K562 treated with DMSO at 1 percent for 48 hours (cell line): Measurements from ENCODE around the gene TCF15. TPM values are rescaled to one million over a fixed set of nuclear protein-coding genes. Genes with fewer than 3 reads are reported as not detected.

Experiments used
- total RNA-seq: library from RNA; unstranded; fragments of 300-600 nt; gene quantifications from 2 replicates; pipeline ENCODE4 v1.2.3, GENCODE V29; 2022; ENCODE audit warnings: low replicate concordance; ENCODE audit errors: extremely low read depth

The TCF15 gene, protein sequence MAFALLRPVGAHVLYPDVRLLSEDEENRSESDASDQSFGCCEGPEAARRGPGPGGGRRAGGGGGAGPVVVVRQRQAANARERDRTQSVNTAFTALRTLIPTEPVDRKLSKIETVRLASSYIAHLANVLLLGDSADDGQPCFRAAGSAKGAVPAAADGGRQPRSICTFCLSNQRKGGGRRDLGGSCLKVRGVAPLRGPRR
- not detected in 2 replicates for total RNA-seq

GRCh38 chr20:610130-611046 is at the start of gene TCF15:
Gene TCF15 (minus strand): TSS chr20:610309. CDS start chr20:610237, 72 bp downstream.

GRCh38 chr20:653110-653589 is 43.0 kb upstream of the TCF15 start, which contains the start of gene SRXN1:
Gene SRXN1 (minus strand): TSS chr20:653200. CDS start chr20:653185, 15 bp downstream.

Other genes starting within 250 kb of the TCF15 start
- gene TRIB3, start 229.5 kb downstream of the TCF15 start, total RNA-seq = 154 TPM in 1 of 2 replicates, not detected in the other
- not detected in 2 replicates for gene RBCK1, start 202.0 kb downstream of the TCF15 start, total RNA-seq
- not detected in 2 replicates for gene TBC1D20, start 147.8 kb downstream of the TCF15 start, total RNA-seq
- gene CSNK2A1, start 66.5 kb downstream of the TCF15 start, total RNA-seq = 109 TPM in 1 of 2 replicates, not detected in the other
- gene SRXN1, start 42.9 kb upstream of the TCF15 start, total RNA-seq = not detected in 2 replicates
- gene SCRT2, start 65.5 kb upstream of the TCF15 start, total RNA-seq = not detected in 2 replicates
- not detected in 2 replicates for gene SLC52A3, start 158.2 kb upstream of the TCF15 start, total RNA-seq
- not detected in 2 replicates for gene FAM110A, start 223.4 kb upstream of the TCF15 start, total RNA-seq